Parathyroid adenoma (tissue), 2 donors: Measurements from ENCODE around the gene GRIK4.

Experiments
- H2AFZ ChIP-seq: fragments of 300-600 bp; sonication (generic); one replicate; pipeline ENCODE4 v1.7.0; 2017; ENCODE audit warnings: antibody characterized with exemption, mild to moderate bottlenecking
- H3K27ac ChIP-seq: fragments of 300-600 bp; sonication (generic); one replicate; pipeline ENCODE4 v1.7.0; 2017
- H3K27me3 ChIP-seq: fragments of 300-600 bp; sonication (generic); one replicate; pipeline ENCODE4 v1.7.0; 2017; ENCODE audit warnings: low read length; ENCODE audit not compliant: control insufficient read depth, insufficient read depth
- H3K36me3 ChIP-seq: fragments of 300-600 bp; sonication (generic); one replicate; pipeline ENCODE4 v1.7.0; 2017; ENCODE audit warnings: low read length; ENCODE audit not compliant: control insufficient read depth, insufficient read depth
- H3K4me1 ChIP-seq: fragments of 300-600 bp; sonication (generic); one replicate; pipeline ENCODE4 v1.7.0; 2017; ENCODE audit warnings: control low read depth
- H3K4me2 ChIP-seq: fragments of 300-600 bp; sonication (generic); one replicate; pipeline ENCODE4 v1.7.0; 2017; ENCODE audit warnings: low read length
- H3K4me3 ChIP-seq: fragments of 300-600 bp; sonication (generic); one replicate; pipeline ENCODE4 v1.7.0; 2017; ENCODE audit warnings: low read depth, low read length
- H3K79me2 ChIP-seq: fragments of 300-600 bp; sonication (generic); one replicate; pipeline ENCODE4 v1.7.0; 2017; ENCODE audit warnings: control low read depth
- H3K9ac ChIP-seq: fragments of 300-600 bp; sonication (generic); one replicate; pipeline ENCODE4 v1.7.0; 2017; ENCODE audit warnings: mild to moderate bottlenecking
- H3K9me3 ChIP-seq: fragments of 300-600 bp; sonication (generic); one replicate; pipeline ENCODE4 v1.7.0; 2017; ENCODE audit warnings: low read length; ENCODE audit not compliant: control insufficient read depth
- TF ChIP-seq, protein P1 (sequence below): fragments of 300-600 bp; sonication (generic); IDR thresholded peaks from one replicate; pipeline ENCODE4 v1.7.0; 2017; ENCODE audit warnings: antibody characterized with exemption, mild to moderate bottlenecking
- donor health status: primary hyperparathyroidism.

The GRIK4 gene

GRCh38 chr11:120660024-120660565 lies 148.5 kb downstream of the GRIK4 start:
- H2AFZ ChIP-seq: no peak overlapping the region
- TF ChIP-seq, protein P1, sequence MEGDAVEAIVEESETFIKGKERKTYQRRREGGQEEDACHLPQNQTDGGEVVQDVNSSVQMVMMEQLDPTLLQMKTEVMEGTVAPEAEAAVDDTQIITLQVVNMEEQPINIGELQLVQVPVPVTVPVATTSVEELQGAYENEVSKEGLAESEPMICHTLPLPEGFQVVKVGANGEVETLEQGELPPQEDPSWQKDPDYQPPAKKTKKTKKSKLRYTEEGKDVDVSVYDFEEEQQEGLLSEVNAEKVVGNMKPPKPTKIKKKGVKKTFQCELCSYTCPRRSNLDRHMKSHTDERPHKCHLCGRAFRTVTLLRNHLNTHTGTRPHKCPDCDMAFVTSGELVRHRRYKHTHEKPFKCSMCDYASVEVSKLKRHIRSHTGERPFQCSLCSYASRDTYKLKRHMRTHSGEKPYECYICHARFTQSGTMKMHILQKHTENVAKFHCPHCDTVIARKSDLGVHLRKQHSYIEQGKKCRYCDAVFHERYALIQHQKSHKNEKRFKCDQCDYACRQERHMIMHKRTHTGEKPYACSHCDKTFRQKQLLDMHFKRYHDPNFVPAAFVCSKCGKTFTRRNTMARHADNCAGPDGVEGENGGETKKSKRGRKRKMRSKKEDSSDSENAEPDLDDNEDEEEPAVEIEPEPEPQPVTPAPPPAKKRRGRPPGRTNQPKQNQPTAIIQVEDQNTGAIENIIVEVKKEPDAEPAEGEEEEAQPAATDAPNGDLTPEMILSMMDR: no peak
- H3K4me1 ChIP-seq: no peaks in the 10 kb centered on the region
- H3K4me2 ChIP-seq: no peak overlapping the region
- no peak overlapping the region for H3K27ac ChIP-seq
- H3K9ac ChIP-seq: no peak overlapping the region
- H3K9me3 ChIP-seq: no peaks in the 10 kb centered on the region
- no peaks in the 10 kb centered on the region for H3K27me3 ChIP-seq
- no peak overlapping the region for H3K4me3 ChIP-seq
- H3K79me2 ChIP-seq: no peaks in the 10 kb centered on the region
- H3K36me3 ChIP-seq: no peaks in the 10 kb centered on the region

- H2AFZ ChIP-seq: no peak overlapping the region
- H3K9ac ChIP-seq: no peak overlapping the region
- H3K4me3 ChIP-seq: no peak overlapping the region
- H3K27ac ChIP-seq: no peak overlapping the region
- H3K9me3 ChIP-seq: no peaks in the 10 kb centered on the region
- no peaks in the 10 kb centered on the region for H3K36me3 ChIP-seq
- no peaks in the 10 kb centered on the region for H3K79me2 ChIP-seq
- TF ChIP-seq, protein P1: no peak
- H3K4me1 ChIP-seq: no peaks in the 10 kb centered on the region
- H3K4me2 ChIP-seq: no peak overlapping the region
- H3K27me3 ChIP-seq: no peaks in the 10 kb centered on the region
These were observed 150.6 kb downstream of the GRIK4 start for GRCh38 chr11:120662071-120662676.

- no peak overlapping the region for H3K4me3 ChIP-seq
- no peak overlapping the region for H3K27ac ChIP-seq
- no peaks in the 10 kb centered on the region for H3K79me2 ChIP-seq
- H3K9me3 ChIP-seq: no peaks in the 10 kb centered on the region
- no peak overlapping the region for H3K4me2 ChIP-seq
- no peak overlapping the region for H2AFZ ChIP-seq
- no peaks in the 10 kb centered on the region for H3K4me1 ChIP-seq
- H3K9ac ChIP-seq: no peak overlapping the region
- H3K27me3 ChIP-seq: no peaks in the 10 kb centered on the region
- H3K36me3 ChIP-seq: no peaks in the 10 kb centered on the region
- TF ChIP-seq, protein P1: no peak
These were observed 151.6 kb downstream of the GRIK4 start for GRCh38 chr11:120663142-120663541.

- Histone ChIP-seq H3K4me3 (no peak overlapping the region), H3K4me1 (no peaks in the 10 kb centered on the region), H3K9me3 (no peaks in the 10 kb centered on the region), H3K27ac (no peak overlapping the region), H3K9ac (no peak overlapping the region), H3K4me2 (no peak overlapping the region), H2AFZ (no peak overlapping the region), H3K27me3 (no peaks in the 10 kb centered on the region), H3K36me3 (no peaks in the 10 kb centered on the region), H3K79me2 (no peaks in the 10 kb centered on the region)
- TF ChIP-seq, protein P1: no peak
These were observed 154.6 kb downstream of the GRIK4 start for GRCh38 chr11:120666121-120666639.

GRCh38 chr11:120667281-120667680 lies 155.7 kb downstream of the GRIK4 start:
- H3K4me3 ChIP-seq: no peak overlapping the region
- H3K4me1 ChIP-seq: no peaks in the 10 kb centered on the region
- TF ChIP-seq, protein P1: no peak
- H3K9me3 ChIP-seq: no peaks in the 10 kb centered on the region
- H3K27ac ChIP-seq: no peak overlapping the region
- no peaks in the 10 kb centered on the region for H3K36me3 ChIP-seq
- no peak overlapping the region for H3K4me2 ChIP-seq
- no peaks in the 10 kb centered on the region for H3K79me2 ChIP-seq
- no peak overlapping the region for H3K9ac ChIP-seq
- H3K27me3 ChIP-seq: no peaks in the 10 kb centered on the region
- no peak overlapping the region for H2AFZ ChIP-seq
